Skeletal muscle tissue (tissue), 4 donors: Measurements from ENCODE around the gene USP6NL. TPM values are rescaled to one million over a fixed set of nuclear protein-coding genes. Genes with fewer than 3 reads are reported as not detected.
"Not testable (repeated sequence)": the region's sequence is repeated elsewhere in the genome, so short reads cannot be mapped to it uniquely, and the experiment has no call there.

Source experiments
- H3K27ac ChIP-seq: one replicate; pipeline ENCODE4 v1.7.0; 2013; ENCODE audit warnings: mild to moderate bottlenecking, low read depth, low read length, inconsistent platforms
- H3K27me3 ChIP-seq, 3 donors: one replicate each; pipeline ENCODE4 v1.7.0; 2013; ENCODE audit warnings: low read length in 3 of 3; ENCODE audit not compliant: control insufficient read depth in 3 of 3, insufficient read depth in 3 of 3
- H3K36me3 ChIP-seq, 3 donors: one replicate each; pipeline ENCODE4 v1.7.0; 2013; ENCODE audit warnings: low read length in 3 of 3; ENCODE audit not compliant: control insufficient read depth in 3 of 3, insufficient read depth in 3 of 3
- H3K4me1 ChIP-seq, 3 donors: one replicate each; pipeline ENCODE4 v1.7.0; 2013; ENCODE audit warnings: low read length in 3 of 3, mild to moderate bottlenecking in 3 of 3; ENCODE audit not compliant: control insufficient read depth in 3 of 3, insufficient read depth in 3 of 3
- H3K4me3 ChIP-seq, 3 donors: one replicate each; pipeline ENCODE4 v1.7.0; 2013; ENCODE audit warnings: low read length in 3 of 3
- H3K9ac ChIP-seq, 3 donors: one replicate each; pipeline ENCODE4 v1.7.0; 2013; ENCODE audit warnings: low read length in 3 of 3, mild to moderate bottlenecking in 3 of 3, moderate library complexity in 2 of 3, low read depth in 1 of 3
- H3K9me3 ChIP-seq, 3 donors: one replicate each; pipeline ENCODE4 v1.7.0; 2013; ENCODE audit warnings: low read length in 3 of 3; ENCODE audit not compliant: control insufficient read depth in 3 of 3
- total RNA-seq: library from RNA; depleted of rRNA; stranded (reverse); fragments of >200 nt; gene quantifications from one replicate; pipeline ENCODE4 v1.2.3, GENCODE V29; 2014
- donor health status: Osteomylitis.

USP6NL gene
- total RNA-seq, 1 donor from 2014 or later: 4.7 TPM

- H3K9ac ChIP-seq, H3K27ac ChIP-seq, H3K4me1 ChIP-seq, H3K36me3 ChIP-seq, H3K9me3 ChIP-seq, H3K27me3 ChIP-seq, H3K4me3 ChIP-seq: not testable (repeated sequence)
These were observed 116.5 kb downstream of the USP6NL start for GRCh38 chr10:11494923-11495322.

DNA sequence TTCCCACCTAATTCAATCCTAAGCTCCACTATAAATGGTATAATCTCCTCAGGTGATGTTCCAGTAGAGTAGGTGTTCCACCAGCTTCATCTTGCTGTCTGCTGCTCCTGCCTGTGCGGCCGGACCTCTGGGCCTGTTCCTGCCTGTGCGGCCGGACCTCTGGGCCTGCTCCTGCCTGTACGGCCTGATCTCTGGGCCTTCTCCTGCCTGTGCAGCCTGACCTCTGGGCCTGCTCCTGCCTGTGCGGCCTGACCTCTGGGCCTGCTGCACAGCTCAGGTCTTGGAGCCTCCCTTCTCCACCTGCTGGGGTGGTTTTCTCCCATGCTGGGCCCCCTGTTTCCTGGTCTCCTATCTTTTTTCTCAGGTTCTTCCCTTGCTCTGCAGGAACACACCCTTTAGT, 117.8 kb downstream of the USP6NL start:
- H3K4me3 ChIP-seq: no peak overlapping the region
- peaks cover 0 to 2% (median 0%) of the 10 kb centered on the region in 3 donors for H3K36me3 ChIP-seq
- no peaks in the 10 kb centered on the region for H3K9me3 ChIP-seq
- no peaks in the 10 kb centered on the region for H3K27me3 ChIP-seq
- no peaks in the 10 kb centered on the region for H3K4me1 ChIP-seq
- H3K27ac ChIP-seq: no peak overlapping the region
- H3K9ac ChIP-seq: no peak overlapping the region

GRCh38 chr10:11491087-11491486, 120.4 kb downstream of the USP6NL start:
- Histone ChIP-seq H3K9me3 (no peaks in the 10 kb centered on the region), H3K27me3 (no peaks in the 10 kb centered on the region), H3K4me1 (no peaks in the 10 kb centered on the region), H3K27ac (no peak overlapping the region), H3K36me3 (peaks cover 0 to 2% (median 0%) of the 10 kb centered on the region in 3 donors), H3K4me3 (no peak overlapping the region), H3K9ac (no peak overlapping the region)

DNA sequence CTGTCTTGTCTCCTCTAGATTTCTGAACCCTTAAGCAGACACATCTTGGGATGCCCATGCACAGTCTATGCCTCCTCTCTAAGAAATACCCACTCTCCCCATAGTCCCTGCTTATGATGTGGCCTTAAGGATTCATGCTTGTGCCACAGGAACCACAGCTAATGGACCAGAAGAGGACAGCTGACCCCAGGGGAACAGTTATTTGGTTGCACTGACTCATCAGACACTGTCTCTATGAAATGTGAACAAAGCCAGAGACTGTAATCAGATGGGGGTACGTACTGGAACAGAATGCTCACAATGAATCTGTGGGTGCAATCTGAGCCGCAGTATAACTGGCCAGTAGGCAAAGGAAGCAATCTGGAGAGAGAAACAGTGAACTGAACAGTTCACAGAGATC, 121.9 kb downstream of the USP6NL start:
- Histone ChIP-seq H3K9me3 (no peaks in the 10 kb centered on the region), H3K27ac (no peak overlapping the region), H3K9ac (no peak overlapping the region), H3K4me1 (no peaks in the 10 kb centered on the region), H3K27me3 (no peaks in the 10 kb centered on the region), H3K36me3 (peaks cover 0 to 2% (median 0%) of the 10 kb centered on the region in 3 donors), H3K4me3 (no peak overlapping the region)

DNA sequence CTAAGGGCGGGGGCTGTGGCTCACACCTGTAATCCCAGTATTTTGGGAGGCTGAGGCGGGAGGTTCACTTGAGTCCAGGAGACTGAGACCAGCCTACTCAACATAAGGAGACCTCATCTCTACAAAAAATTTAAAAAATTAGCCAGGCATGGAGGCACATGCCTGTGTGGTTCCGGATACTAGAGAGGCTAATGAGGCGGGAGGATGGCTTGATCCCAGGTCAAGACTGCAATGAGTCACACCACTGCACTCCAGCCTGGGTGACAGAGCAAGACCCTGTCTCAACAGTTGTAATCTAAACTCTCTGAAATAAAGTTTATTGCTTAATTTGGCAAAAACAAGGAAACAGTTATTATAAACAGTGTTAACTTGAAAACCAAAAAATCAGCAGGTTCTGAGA, 123.3 kb downstream of the USP6NL start:
- Histone ChIP-seq H3K4me1 (no peaks in the 10 kb centered on the region), H3K27me3 (no peaks in the 10 kb centered on the region), H3K4me3 (no peak overlapping the region), H3K9me3 (no peaks in the 10 kb centered on the region), H3K27ac (no peak overlapping the region), H3K9ac (no peak overlapping the region), H3K36me3 (peaks cover 0 to 2% (median 0%) of the 10 kb centered on the region in 3 donors)

- Histone ChIP-seq H3K36me3 (no peaks in the 10 kb centered on the region), H3K9ac (no peak overlapping the region)
These were observed 128.0 kb downstream of the USP6NL start for GRCh38 chr10:11483201-11484148.

GRCh38 chr10:11482306-11482705, 129.1 kb downstream of the USP6NL start:
- no peaks in the 10 kb centered on the region for H3K27me3 ChIP-seq
- no peak overlapping the region for H3K9ac ChIP-seq
- H3K27ac ChIP-seq: no peak overlapping the region
- H3K4me3 ChIP-seq: no peak overlapping the region
- H3K4me1 ChIP-seq: no peaks in the 10 kb centered on the region
- H3K36me3 ChIP-seq: no peaks in the 10 kb centered on the region
- no peaks in the 10 kb centered on the region for H3K9me3 ChIP-seq

More at GRCh38 chr10:11483201-11484148, 128.0 kb downstream of the USP6NL start:
- Histone ChIP-seq H3K4me3 (no peak overlapping the region), H3K27me3 (no peaks in the 10 kb centered on the region), H3K27ac (no peak overlapping the region), H3K9me3 (no peaks in the 10 kb centered on the region), H3K4me1 (no peaks in the 10 kb centered on the region)

DNA sequence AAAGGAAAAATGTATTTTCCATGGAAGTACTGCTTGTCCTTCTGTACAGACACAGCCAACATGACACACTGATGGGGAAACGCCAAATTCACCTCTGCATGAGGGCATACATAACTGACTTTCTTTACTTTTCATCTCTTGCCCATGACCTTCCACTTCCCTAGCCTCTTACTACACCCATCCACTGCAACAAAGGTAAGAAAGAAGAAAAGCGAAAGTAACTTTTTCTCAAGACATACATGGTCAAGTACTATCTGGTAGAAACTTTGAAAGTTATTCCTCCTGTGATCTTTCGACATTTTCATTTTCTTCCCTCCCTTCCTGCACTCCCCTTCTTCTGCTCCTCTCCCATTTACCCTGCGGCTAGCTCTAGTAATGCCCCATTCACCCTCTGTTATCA, 130.8 kb downstream of the USP6NL start:
- H3K9ac ChIP-seq: no peak overlapping the region
- no peaks in the 10 kb centered on the region for H3K27me3 ChIP-seq
- no peaks in the 10 kb centered on the region for H3K36me3 ChIP-seq
- no peak overlapping the region for H3K4me3 ChIP-seq
- no peaks in the 10 kb centered on the region for H3K4me1 ChIP-seq
- no peaks in the 10 kb centered on the region for H3K9me3 ChIP-seq
- H3K27ac ChIP-seq: no peak overlapping the region

GRCh38 chr10:11479300-11479699, 132.2 kb downstream of the USP6NL start:
- Histone ChIP-seq H3K27me3 (no peaks in the 10 kb centered on the region), H3K4me3 (no peak overlapping the region), H3K4me1 (no peaks in the 10 kb centered on the region), H3K27ac (no peak overlapping the region), H3K9me3 (no peaks in the 10 kb centered on the region), H3K9ac (no peak overlapping the region), H3K36me3 (no peaks in the 10 kb centered on the region)

GRCh38 chr10:11478807-11479206, 132.6 kb downstream of the USP6NL start:
- Histone ChIP-seq H3K4me1 (no peaks in the 10 kb centered on the region), H3K9ac (no peak overlapping the region), H3K27me3 (no peaks in the 10 kb centered on the region), H3K36me3 (no peaks in the 10 kb centered on the region), H3K4me3 (no peak overlapping the region), H3K27ac (no peak overlapping the region), H3K9me3 (no peaks in the 10 kb centered on the region)
